DMS 273 (cell line): ENCODE data around the gene EIF4EBP2.

Source experiments
- DNase-seq: peaks from one replicate; lab custom pipeline; 2025; ENCODE audit not compliant: unreplicated experiment; lab: John Stamatoyannopoulos, UW

The EIF4EBP2 gene

DNA sequence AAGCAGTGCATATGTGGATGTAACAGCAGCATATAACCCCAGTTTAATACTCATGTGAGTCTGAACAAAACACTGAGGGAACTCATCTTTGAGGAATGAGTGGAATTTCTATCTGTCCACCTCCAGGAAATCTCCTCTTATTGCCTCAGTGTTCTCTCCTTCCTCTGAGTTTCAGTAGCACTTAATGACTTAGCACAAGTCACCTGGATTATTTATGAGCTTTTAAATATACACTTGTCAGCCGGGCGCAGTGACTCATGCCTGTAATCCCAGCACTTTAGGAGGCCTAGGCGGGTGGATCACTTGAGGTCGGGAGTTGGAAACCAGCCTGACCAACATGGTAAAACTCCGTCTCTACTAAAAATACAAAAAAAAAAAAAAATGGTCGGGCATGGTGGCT is 25.8 kb upstream of the EIF4EBP2 start:
- DNase-seq, result no peak

DNA sequence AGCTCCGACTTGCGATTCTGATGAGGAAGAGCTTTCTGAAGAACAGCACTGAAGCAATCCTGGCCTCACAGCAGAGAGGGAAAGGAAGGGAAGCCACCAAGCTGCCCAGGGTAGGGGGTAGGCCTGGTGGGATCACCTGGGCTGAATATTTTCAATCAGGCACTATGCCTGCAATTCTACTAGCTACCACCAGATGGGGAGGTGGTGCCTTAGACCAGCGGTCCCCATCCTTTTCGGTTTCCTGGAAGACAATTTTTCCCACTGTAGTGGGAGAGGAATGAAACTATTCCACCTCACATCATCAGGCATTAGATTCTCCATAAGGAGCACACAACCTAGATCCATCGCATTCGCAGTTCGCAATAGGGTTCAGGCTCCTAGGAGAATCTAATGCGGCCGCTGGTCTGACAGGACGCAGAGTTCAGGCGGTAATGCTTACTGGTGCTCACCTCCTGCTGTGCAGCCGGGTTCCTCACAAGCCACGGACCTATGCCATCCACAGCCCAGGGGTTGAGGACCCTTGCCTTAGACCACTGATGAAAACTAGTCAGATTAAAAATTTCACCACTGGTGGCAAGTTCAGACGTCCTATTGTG is 24.3 kb upstream of the EIF4EBP2 start:
- peak; percentile 59 for DNase-seq

DNA sequence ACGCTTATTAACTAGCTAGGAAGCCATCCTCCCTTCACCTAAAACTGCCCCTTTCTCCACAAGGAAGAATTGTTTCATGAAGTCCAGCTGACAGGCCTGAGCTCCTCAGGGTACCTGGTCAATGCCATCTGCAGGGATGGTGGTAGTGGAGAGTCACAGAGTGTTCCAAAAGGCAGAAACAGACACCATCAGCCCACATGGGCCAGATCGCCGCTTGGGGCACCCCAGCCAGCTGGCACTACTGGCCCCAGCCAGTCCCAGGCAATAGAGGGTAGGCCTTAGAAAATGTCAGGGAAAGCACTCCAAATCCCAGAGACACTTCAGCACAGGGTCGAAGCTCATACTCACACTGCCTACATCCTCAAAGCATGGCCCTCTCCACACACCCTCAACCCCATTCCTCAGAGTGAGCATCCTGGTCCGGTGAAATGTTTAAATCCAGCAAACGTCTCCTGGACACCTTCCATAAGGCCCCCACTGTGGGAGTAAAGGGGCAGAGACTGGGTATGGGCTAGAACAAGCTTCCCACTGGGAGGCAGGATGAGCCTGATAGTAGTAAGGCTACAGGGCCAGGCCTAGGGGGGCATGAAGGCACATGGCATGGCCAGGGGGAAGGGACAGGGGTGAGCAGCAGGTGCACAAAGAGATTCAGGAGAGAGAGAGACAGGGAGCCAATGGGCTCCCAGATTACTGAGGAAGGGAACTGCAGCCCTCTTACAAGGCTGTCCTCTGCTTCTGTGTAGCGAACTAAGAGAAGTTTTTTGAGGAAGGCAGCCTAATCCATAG is 23.4 kb upstream of the EIF4EBP2 start:
- peak; percentile 45 for DNase-seq

GRCh38 chr10:70381471-70382421 is 22.2 kb upstream of the EIF4EBP2 start:
- peak; percentile 95 for DNase-seq

GRCh38 chr10:70391654-70392053 is 12.3 kb upstream of the EIF4EBP2 start:
- DNase-seq, result no peak

DNA sequence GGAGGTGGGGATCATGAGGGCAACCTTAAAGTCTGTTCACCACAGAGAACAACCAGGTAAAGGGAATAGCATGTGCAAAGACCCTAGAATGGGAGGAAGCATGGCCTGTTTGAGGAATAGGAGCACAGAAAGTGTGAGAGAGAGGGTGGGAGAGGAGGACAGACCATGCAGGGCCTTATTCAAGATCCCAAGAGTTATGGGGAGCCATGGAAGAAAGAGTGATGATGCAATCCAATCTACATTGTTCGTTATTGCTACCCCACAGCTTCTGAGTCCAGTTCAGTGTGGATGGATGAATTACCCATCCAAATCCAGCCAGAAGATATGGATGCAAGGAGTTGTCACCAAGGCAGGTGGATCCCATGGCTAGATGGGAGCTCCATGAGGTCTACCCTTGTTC is 7.8 kb upstream of the EIF4EBP2 start:
- no peak for DNase-seq

DNA sequence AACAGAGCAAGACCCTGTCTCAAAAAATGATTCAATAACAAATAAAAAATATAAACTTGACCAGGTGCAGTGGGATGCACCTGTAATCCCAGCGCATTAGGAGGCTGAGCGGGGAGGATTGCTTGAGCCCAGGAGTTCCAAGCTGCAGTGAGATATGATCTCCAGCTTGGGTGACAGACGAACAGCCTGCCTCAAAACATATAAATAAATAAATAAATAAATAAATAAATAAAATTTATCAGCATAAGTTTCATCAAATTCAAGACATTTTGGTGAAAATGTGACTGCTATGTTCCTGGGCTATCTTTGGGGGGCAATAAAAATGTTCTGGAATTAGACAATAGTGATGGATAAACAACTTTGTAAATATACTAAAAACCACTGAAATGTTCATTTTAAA is 4.8 kb upstream of the EIF4EBP2 start:
- no peak for DNase-seq

DNA sequence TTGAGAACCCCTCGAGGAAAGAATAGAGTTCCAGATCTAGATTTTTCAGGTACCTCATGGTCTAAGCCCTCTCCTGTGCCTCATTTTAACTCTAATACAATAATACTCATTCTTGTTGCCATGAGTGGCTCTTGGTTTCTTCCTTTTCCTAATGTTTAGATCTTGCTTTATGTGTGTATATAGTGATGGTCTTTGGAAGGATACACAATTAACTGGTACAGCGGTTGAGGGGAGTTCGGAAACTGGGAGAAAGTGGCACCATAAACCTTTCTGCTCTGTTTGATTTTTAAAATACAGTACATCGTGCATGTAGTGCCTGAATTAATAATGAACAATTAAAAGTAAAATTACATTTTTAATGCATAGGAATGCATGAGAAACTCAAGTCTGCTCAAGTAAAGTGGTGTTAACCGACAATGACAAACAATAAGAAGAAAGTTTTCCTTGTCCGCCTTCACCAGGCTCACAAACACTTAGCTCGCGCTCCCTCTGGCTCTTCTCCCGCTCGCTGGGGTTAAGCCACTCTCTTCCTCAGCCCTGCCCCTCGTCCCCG is 386 bp upstream of the EIF4EBP2 start:
- DNase-seq, result no peak

DNA sequence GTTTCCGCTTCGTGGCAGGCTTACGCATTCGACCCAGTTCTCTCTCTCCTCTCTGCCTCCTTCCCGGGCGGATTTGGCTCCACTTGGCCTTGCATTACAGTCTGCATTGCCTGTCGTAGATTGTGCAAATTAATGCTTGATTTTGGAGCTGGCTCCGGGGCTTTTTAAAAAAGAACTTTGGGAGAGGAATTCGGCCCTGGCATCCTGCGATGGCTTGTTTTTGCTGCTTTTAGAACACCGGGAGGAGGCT is 767 bp downstream of the EIF4EBP2 start:
- DNase-seq, result peak; percentile 48

- DNase-seq, result peak; percentile 46
Measured at GRCh38 chr10:70405037-70405824, 1.3 kb downstream of the EIF4EBP2 start.

DNA sequence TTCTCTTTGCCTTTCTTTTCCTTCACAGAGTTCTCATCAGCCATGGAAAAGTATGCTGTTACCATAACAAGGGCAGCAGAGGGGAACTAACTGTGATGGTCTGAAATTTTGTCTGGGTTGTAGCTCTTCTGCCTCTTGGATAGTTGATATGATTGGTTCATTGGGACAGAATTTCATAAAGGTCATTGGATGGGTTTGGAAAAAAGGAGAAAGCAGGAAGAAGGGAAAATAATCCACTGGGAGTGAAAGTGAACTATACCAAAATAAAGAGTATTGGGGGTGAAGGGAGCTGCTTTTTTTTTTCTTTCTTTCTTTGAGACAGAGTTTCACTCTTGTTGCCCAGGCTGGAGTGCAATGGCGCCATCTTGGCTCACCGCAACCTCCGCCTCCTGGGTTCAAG is 5.8 kb downstream of the EIF4EBP2 start:
- no peak for DNase-seq

- no peak for DNase-seq
Measured at GRCh38 chr10:70410608-70411007, 6.7 kb downstream of the EIF4EBP2 start.

- no peak for DNase-seq
Measured at GRCh38 chr10:70412356-70412755, 8.4 kb downstream of the EIF4EBP2 start.

- no peak for DNase-seq
Measured at GRCh38 chr10:70417568-70417967, 13.6 kb downstream of the EIF4EBP2 start.

- no peak for DNase-seq
Measured at GRCh38 chr10:70418229-70418628, 14.3 kb downstream of the EIF4EBP2 start.

GRCh38 chr10:70418713-70419112 is 14.8 kb downstream of the EIF4EBP2 start:
- DNase-seq, result no peak

GRCh38 chr10:70424320-70424719 is 20.4 kb downstream of the EIF4EBP2 start:
- no peak for DNase-seq

DNA sequence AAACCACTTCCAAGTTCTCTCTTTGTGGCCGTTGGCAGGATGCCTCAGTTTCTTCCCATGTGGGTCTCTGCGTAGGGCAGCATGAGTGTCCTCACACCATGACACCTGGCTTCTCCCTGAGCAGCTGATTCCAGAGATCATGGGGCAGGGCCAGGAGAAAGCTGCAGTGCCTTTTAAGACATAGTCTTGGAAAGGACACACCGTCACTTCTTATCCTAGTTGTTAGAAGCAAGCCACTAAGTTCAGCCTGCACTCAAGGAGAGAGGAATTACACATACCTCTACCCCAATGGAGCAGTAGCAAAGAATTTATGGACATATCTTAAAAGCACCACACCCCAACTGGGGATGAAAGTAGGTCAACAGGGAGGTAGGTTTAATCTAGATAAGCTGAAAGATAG is 21.2 kb downstream of the EIF4EBP2 start:
- no peak for DNase-seq

DNA sequence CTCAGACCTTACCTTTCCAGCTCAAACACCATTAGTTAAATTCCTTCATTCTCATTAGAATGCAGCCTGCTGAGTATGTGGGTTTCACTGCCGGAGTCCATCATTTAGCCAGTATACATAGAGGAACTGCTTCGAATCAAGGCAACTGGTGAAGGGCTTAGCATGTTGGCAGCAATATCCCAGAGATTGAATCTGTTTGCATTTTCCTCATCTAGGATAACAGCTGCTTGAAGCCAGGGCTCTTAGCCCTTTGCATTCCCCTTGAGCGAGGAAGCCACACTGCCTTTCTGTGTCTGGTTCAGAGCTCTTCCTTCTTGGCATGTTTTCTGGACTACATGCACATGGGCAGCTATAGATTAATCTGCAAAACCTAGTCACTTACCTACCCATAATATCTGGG is 22.9 kb downstream of the EIF4EBP2 start:
- DNase-seq, result no peak

DNA sequence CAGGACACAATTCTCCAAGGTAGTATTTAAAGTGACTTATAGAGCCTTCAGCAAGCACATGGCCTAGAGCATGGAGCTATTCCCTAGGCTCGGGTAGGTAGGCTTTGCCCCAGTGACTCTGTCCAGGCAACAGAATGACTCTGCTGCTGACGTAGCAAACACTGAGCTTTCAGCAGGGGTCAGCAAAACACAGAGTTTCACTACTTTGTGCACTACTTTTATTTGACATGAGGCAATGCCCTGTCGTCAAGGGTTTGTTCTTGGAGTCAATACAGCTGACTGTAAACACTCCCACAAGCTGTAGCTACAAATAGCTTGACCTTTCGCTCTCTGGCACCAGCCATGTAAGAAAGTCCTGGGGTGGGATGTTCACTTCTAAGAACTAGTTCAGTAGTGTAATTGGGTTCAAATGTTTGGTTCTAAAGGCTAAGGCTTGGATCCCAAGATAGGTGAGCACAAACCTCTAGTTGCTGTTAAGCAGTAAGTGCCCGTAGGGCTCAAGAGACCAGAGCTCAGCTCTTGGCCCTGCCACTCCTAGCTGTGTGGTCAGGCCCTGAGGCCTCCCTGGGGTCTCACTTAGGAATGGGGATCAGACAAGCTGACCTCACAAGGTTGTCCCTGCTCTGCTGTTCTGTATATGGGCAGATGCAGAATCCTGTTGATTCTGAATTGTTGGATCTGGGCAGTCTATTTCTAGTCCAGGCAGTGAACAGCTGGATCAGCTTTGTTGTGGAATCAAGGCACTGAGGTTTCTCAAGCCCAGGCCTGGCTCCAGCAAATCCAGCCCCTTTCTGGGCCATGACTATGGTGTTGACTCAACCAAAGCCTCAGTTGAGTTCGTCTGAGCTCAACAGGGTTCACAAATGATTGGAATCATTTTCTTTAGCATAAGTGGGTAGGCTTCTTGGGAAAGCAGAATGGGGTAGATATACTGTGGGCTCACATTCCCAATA is 26.8 kb downstream of the EIF4EBP2 start:
- DNase-seq, result peak; percentile 13
